Neural progenitor cell (in vitro differentiated cells): Measurements from ENCODE around the gene RPTOR. TPM values are rescaled to one million over a fixed set of nuclear protein-coding genes. Genes with fewer than 3 reads are reported as not detected.

Experiments
- DNase-seq: peaks from one replicate; pipeline ENCODE4 v3.0.0-alpha.2; 2016; ENCODE audit warnings: low spot score
- H2AFZ ChIP-seq: fragments of 200-600 bp; sonication (generic); replicated peaks from 2 replicates; pipeline ENCODE4 v1.6.1; 2016; ENCODE audit warnings: antibody characterized with exemption
- H3F3A ChIP-seq: fragments of 200-600 bp; sonication (generic); 2 replicates; pipeline ENCODE4 v1.6.1; 2016; ENCODE audit warnings: antibody characterized with exemption, low read depth
- H3K27ac ChIP-seq: fragments of 200-600 bp; sonication (generic); 2 replicates; pipeline ENCODE4 v1.5.1; 2016; ENCODE audit warnings: mild to moderate bottlenecking
- H3K27me3 ChIP-seq: fragments of 200-600 bp; sonication (generic); 2 replicates; pipeline ENCODE4 v1.6.1; 2016; ENCODE audit warnings: mild to moderate bottlenecking, moderate library complexity
- H3K36me3 ChIP-seq: fragments of 200-600 bp; sonication (generic); 2 replicates; pipeline ENCODE4 v1.5.1; 2016
- H3K4me1 ChIP-seq: fragments of 200-600 bp; sonication (generic); 2 replicates; pipeline ENCODE4 v1.6.1; 2016; ENCODE audit warnings: mixed run types
- H3K4me2 ChIP-seq: fragments of 200-600 bp; sonication (generic); 2 replicates; pipeline ENCODE4 v1.6.1; 2016
- H3K4me3 ChIP-seq: fragments of 200-600 bp; sonication (generic); 2 replicates; pipeline ENCODE4 v1.5.1; 2016
- H3K79me2 ChIP-seq: fragments of 200-600 bp; sonication (generic); 2 replicates; pipeline ENCODE4 v1.6.1; 2016; ENCODE audit warnings: low read depth
- H3K9ac ChIP-seq: fragments of 200-600 bp; sonication (generic); 2 replicates; pipeline ENCODE4 v1.6.1; 2016
- H3K9me3 ChIP-seq: fragments of 200-600 bp; sonication (generic); 2 replicates; pipeline ENCODE4 v1.5.1; 2016; ENCODE audit warnings: low read depth
- H4K20me1 ChIP-seq: fragments of 200-600 bp; sonication (generic); 2 replicates; pipeline ENCODE4 v1.6.1; 2016; ENCODE audit warnings: low read depth
- H3K27ac Mint-ChIP-seq: 3 replicates; pipeline ENCODE4 v1.8.0; 2021; ENCODE audit warnings: mixed read lengths
- H3K27me3 Mint-ChIP-seq: 2 replicates; pipeline ENCODE4 v1.8.0; 2022; ENCODE audit warnings: low read depth, mild to moderate bottlenecking, inconsistent platforms, moderate library complexity, mixed read lengths; ENCODE audit not compliant: insufficient read depth
- H3K36me3 Mint-ChIP-seq: 3 replicates; pipeline ENCODE4 v1.8.0; 2021; ENCODE audit warnings: mixed read lengths
- H3K4me1 Mint-ChIP-seq: 3 replicates; pipeline ENCODE4 v1.8.0; 2021; ENCODE audit warnings: mixed read lengths
- H3K4me3 Mint-ChIP-seq: 3 replicates; pipeline ENCODE4 v1.8.0; 2021; ENCODE audit warnings: mild to moderate bottlenecking, moderate library complexity, mixed read lengths
- H3K9me3 Mint-ChIP-seq: 3 replicates; pipeline ENCODE4 v1.8.0; 2020; ENCODE audit warnings: mixed read lengths
- CTCF ChIP-seq: fragments of 200-600 bp; sonication (generic); IDR thresholded peaks from 2 replicates; pipeline ENCODE4 v1.5.1; 2017; ENCODE audit warnings: antibody characterized with exemption, mild to moderate bottlenecking
- EZH2 ChIP-seq: fragments of 200-600 bp; sonication (generic); IDR thresholded peaks from 2 replicates; pipeline ENCODE4 v1.6.1; 2017; ENCODE audit warnings: antibody characterized with exemption, mild to moderate bottlenecking, moderate library complexity
- EZH2phosphoT487 ChIP-seq: fragments of 200-600 bp; sonication (generic); IDR thresholded peaks from 2 replicates; pipeline ENCODE4 v1.6.1; 2017; ENCODE audit warnings: antibody characterized with exemption
- total RNA-seq: library from RNA; depleted of rRNA; stranded (reverse); fragments of >200 nt; gene quantifications from 2 replicates; pipeline ENCODE4 v1.2.3, GENCODE V29; 2015; ENCODE audit warnings: low replicate concordance

The RPTOR gene
- total RNA-seq, 1 donor from 2014 or later: 7.4 TPM

GRCh38 chr17:80704381-80704819, 159.8 kb downstream of the RPTOR start:
- no peaks in the 10 kb centered on the region for H3K9me3 ChIP-seq
- TF ChIP-seq EZH2phosphoT487: no peak
- TF ChIP-seq CTCF: no peak
- no peak for TF ChIP-seq EZH2
- Mint-ChIP-seq H3K4me3 (no peak overlapping the region), H3K27me3 (peaks cover 2% of the 10 kb centered on the region), H3K36me3 (peaks cover 12% of the 10 kb centered on the region), H3K4me1 (peaks cover 45% of the 10 kb centered on the region), H3K27ac (no peak overlapping the region), H3K9me3 (peaks cover 5% of the 10 kb centered on the region)
- H3K4me1 ChIP-seq: peaks cover 14% of the 10 kb centered on the region
- no peaks in the 10 kb centered on the region for H3K27me3 ChIP-seq
- H3K27ac ChIP-seq: no peak overlapping the region
- H3K9ac ChIP-seq: no peak overlapping the region
- peaks cover 8% of the 10 kb centered on the region for H3K79me2 ChIP-seq
- no peak overlapping the region for H3K4me2 ChIP-seq
- H4K20me1 ChIP-seq: peaks cover 8% of the 10 kb centered on the region
- H2AFZ ChIP-seq: no peak overlapping the region
- DNase-seq: no peak
- H3F3A ChIP-seq: no peaks in the 10 kb centered on the region
- no peaks in the 10 kb centered on the region for H3K36me3 ChIP-seq
- no peak overlapping the region for H3K4me3 ChIP-seq

GRCh38 chr17:80704894-80705293, 160.3 kb downstream of the RPTOR start:
- Histone ChIP-seq H3K4me3 (no peak overlapping the region), H3K79me2 (peaks cover 5% of the 10 kb centered on the region), H3K36me3 (no peaks in the 10 kb centered on the region), H3F3A (no peaks in the 10 kb centered on the region), H3K27ac (no peak overlapping the region), H3K9ac (no peak overlapping the region), H2AFZ (no peak overlapping the region), H4K20me1 (peaks cover 8% of the 10 kb centered on the region), H3K4me2 (no peak overlapping the region), H3K27me3 (no peaks in the 10 kb centered on the region), H3K4me1 (peaks cover 14% of the 10 kb centered on the region), H3K9me3 (no peaks in the 10 kb centered on the region)
- Mint-ChIP-seq H3K27me3 (peaks cover 2% of the 10 kb centered on the region), H3K9me3 (peaks cover 3% of the 10 kb centered on the region), H3K36me3 (peaks cover 14% of the 10 kb centered on the region), H3K4me1 (peaks cover 45% of the 10 kb centered on the region), H3K27ac (no peak overlapping the region), H3K4me3 (no peak overlapping the region)
- TF ChIP-seq CTCF (no peak), EZH2phosphoT487 (no peak), EZH2 (no peak)
- DNase-seq: no peak

GRCh38 chr17:80705988-80706387, 161.3 kb downstream of the RPTOR start:
- Mint-ChIP-seq H3K36me3 (peaks cover 11% of the 10 kb centered on the region), H3K4me3 (no peak overlapping the region), H3K4me1 (peaks cover 50% of the 10 kb centered on the region), H3K27ac (no peak overlapping the region), H3K9me3 (no peaks in the 10 kb centered on the region), H3K27me3 (peaks cover 2% of the 10 kb centered on the region)
- no peak overlapping the region for H2AFZ ChIP-seq
- H3K27me3 ChIP-seq: no peaks in the 10 kb centered on the region
- H3K4me1 ChIP-seq: peaks cover 22% of the 10 kb centered on the region
- no peak overlapping the region for H3K4me3 ChIP-seq
- no peaks in the 10 kb centered on the region for H3K9me3 ChIP-seq
- no peak overlapping the region for H3K9ac ChIP-seq
- H3K27ac ChIP-seq: no peak overlapping the region
- peaks cover 8% of the 10 kb centered on the region for H4K20me1 ChIP-seq
- peaks cover 3% of the 10 kb centered on the region for H3F3A ChIP-seq
- no peaks in the 10 kb centered on the region for H3K79me2 ChIP-seq
- no peak for TF ChIP-seq EZH2
- no peak for TF ChIP-seq CTCF
- no peak for TF ChIP-seq EZH2phosphoT487
- no peaks in the 10 kb centered on the region for H3K36me3 ChIP-seq
- H3K4me2 ChIP-seq: no peak overlapping the region
- DNase-seq: no peak
